Measurements from ENCODE around the gene ARRB1.

The ARRB1 gene

DNA sequence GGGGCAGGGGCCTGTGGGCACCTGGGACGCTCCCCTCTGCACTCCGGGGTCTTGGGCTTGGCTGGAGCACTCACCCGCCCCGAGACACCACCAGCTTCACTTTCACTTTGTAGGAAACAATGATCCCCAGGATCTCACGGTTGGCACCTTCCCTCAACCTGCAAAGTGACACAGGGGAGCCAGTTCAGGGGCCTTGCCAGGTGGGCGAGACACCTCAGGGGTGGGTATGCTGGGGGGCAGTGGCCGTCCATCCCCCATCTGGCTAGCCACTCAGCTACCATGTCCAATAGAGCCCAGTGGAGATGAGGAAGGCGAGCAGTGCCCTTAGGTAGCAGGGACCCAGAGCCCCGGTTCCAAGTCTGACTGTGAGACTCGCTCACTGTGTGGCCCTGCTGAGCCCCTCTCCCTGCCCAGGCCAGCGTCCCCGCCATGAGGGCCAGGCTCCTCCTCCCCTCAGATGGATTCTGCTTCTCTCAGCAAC lies 78.6 kb downstream of the ARRB1 start:
- TF ChIP-seq, protein P1, sequence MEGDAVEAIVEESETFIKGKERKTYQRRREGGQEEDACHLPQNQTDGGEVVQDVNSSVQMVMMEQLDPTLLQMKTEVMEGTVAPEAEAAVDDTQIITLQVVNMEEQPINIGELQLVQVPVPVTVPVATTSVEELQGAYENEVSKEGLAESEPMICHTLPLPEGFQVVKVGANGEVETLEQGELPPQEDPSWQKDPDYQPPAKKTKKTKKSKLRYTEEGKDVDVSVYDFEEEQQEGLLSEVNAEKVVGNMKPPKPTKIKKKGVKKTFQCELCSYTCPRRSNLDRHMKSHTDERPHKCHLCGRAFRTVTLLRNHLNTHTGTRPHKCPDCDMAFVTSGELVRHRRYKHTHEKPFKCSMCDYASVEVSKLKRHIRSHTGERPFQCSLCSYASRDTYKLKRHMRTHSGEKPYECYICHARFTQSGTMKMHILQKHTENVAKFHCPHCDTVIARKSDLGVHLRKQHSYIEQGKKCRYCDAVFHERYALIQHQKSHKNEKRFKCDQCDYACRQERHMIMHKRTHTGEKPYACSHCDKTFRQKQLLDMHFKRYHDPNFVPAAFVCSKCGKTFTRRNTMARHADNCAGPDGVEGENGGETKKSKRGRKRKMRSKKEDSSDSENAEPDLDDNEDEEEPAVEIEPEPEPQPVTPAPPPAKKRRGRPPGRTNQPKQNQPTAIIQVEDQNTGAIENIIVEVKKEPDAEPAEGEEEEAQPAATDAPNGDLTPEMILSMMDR (IDR thresholded peaks at IDR 0.05; ENCODE audit: low read length, missing control alignments): no peak
- H3K4me3 ChIP-seq (replicated peaks; ENCODE audit: low read depth, low read length): no peak overlapping the region
- DNase-seq (ENCODE audit: low read depth): no peak

DNA sequence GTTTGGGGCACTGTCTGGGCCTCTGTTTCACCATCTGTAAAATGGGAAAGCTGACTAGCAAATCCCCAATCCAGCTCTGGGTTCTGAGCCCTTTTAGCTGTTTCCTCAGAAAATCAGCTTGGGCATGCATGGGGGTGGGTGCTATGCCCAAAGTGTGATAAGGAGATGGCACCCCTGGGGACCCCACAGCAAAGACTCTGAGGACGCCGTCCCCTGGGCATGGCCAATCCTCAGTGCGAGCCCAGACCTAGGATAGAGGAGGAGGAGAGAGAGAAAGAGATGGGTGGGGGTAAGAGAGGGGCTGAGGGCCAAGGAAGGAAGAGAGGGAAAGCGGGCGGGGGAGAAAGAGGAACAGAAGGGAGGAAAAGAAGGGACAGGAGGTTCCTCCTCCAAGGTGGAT lies 79.1 kb downstream of the ARRB1 start:
- TF ChIP-seq, protein P1 (IDR thresholded peaks at IDR 0.05; ENCODE audit: low read length, missing control alignments): no peak
- no peak for DNase-seq (ENCODE audit: low read depth)
- H3K4me3 ChIP-seq (replicated peaks; ENCODE audit: low read depth, low read length): no peak overlapping the region

DNA sequence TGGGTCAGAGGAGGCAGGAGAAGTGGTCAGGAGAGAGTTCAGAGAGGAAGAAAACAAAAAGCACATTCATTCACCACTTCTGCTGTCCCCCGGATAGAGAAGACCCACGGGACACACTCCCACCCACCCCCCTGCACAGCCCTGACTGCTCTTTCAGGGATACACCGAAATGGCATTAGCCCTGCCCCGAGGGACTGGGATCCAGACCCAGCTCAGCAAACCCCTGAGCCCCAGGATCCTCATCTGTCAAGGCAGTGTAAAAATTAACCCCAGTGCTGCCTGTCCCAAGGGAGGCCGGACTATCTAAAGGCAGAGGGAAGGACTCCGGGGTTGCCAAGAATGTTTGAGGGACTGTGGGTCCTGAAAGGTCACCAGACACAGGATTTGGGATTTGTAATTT lies 79.7 kb downstream of the ARRB1 start:
- no peak overlapping the region for H3K4me3 ChIP-seq (replicated peaks; ENCODE audit: low read depth, low read length)
- no peak for DNase-seq (ENCODE audit: low read depth)
- TF ChIP-seq, protein P1 (IDR thresholded peaks at IDR 0.05; ENCODE audit: low read length, missing control alignments): no peak

DNA sequence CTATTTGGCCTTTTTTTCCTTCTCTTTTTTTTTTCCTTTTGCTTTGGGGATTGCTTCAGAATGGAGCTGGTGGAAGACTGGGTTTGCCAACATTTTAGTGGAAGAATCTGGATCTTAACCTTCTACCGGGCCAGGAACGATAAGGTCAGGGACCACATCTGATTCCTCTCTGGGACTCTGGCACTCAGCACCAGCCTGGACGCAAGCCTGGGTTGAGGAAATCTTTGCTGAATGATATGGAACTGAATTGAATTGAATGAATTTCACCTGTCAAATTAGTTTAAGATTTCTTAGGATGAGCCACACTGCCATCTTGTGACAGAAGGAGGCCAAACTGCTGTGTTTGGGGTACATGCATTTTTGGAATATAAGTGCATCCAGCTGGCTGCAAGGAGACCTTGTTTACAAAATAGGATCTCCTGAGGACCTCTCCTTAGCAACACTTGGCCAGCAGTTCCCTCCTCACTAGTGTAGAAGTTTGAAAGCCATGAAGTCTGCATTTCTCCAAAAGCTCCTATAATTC lies 80.5 kb downstream of the ARRB1 start:
- TF ChIP-seq, protein P1 (IDR thresholded peaks at IDR 0.05; ENCODE audit: low read length, missing control alignments): peak; percentile 48
- DNase-seq (ENCODE audit: low read depth): peak; percentile 32

DNA sequence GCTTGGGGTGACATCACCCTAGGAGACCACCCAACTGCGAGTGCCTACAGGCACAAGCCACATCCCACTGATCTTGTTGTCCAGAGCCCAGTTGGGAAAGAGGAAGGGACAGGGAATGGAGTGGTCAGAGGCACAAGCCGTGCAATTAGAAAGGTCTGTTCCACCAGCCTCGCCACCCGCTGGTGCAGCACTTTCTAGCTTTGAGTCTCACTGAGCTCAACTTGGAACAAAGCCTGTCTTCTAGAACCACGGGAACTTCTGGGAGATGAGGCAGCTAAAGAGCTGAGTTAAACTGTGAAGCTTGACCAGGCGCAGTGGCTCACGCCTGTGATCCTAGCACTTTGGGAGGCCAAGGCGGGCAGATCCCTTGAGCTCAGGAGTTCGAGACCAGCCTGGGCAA lies 81.6 kb downstream of the ARRB1 start:
- no peak overlapping the region for H3K4me3 ChIP-seq (replicated peaks; ENCODE audit: low read depth, low read length)
- no peak for DNase-seq (ENCODE audit: low read depth)
- TF ChIP-seq, protein P1 (IDR thresholded peaks at IDR 0.05; ENCODE audit: low read length, missing control alignments): no peak

More for the DNA sequence above, 80.5 kb downstream of the ARRB1 start:
- no peak overlapping the region for H3K4me3 ChIP-seq (replicated peaks; ENCODE audit: low read depth, low read length)

DNA sequence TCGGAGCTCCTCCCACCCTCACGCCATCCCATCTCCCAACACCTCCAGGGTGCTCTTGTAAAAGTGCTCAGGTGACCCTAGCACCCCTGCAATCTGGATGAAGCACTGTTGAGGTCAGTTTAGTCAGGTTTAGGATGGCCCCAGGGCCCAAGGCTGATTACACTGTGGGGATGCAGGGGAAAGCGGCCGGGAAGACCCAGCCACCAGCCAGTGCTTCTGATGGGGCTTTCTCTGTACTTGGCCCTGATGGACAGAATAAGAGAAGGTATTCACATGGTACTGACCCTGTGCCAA lies 82.1 kb downstream of the ARRB1 start:
- no peak overlapping the region for H3K4me3 ChIP-seq (replicated peaks; ENCODE audit: low read depth, low read length)
- no peak for DNase-seq (ENCODE audit: low read depth)
- TF ChIP-seq, protein P1 (IDR thresholded peaks at IDR 0.05; ENCODE audit: low read length, missing control alignments): no peak

DNA sequence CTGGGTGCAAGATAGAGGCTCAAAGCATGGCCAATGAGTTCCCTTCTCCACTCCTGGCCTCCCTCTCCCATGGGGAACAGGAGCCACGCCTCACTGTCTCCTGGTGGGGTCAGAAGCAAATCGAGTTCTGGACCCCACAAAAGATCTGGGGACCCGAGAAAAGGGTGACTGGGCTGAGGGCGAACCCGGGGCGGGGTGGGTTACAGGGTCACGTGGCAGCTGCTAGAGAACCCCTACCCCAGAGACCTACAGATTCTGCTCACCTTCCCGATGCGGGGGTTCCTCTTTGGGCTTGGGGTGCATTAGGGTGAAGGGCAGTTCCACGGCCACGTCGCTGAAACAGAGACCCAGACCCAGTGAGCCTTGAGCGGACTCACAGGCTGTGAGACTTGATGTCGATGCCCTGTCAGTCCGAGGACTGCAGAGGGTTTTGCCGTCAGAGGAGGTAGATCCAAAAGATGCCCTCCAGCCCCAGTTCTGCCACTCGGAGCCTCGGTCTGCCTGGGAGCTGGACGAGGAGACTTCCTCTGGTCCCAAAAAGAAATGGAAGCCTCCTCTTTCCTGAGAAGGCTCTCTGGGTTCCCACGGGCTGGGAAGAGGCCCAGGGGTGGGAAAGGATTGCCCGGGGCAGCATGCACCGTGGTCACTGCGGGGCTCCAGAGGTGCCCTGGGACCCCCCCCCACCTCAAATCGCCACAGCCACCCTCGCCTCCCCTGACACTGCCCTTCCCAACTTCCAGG lies 82.7 kb downstream of the ARRB1 start:
- no peak overlapping the region for H3K4me3 ChIP-seq (replicated peaks; ENCODE audit: low read depth, low read length)
- TF ChIP-seq, protein P1 (IDR thresholded peaks at IDR 0.05; ENCODE audit: low read length, missing control alignments): no peak
- DNase-seq (ENCODE audit: low read depth): no peak
